Spinal cord (tissue), 10 donors: ENCODE data around the gene DDTL. TPM values are rescaled to one million over a fixed set of nuclear protein-coding genes. Genes with fewer than 3 reads are reported as not detected.
"Not testable (repeated sequence)": the region's sequence is repeated elsewhere in the genome, so short reads cannot be mapped to it uniquely, and the experiment has no call there.

Experiments
- DNase-seq, 6 donors: peaks; one replicate each; pipeline versions ENCODE4 v3.0.0 to v3.0.0-alpha.2; 2013 to 2015; ENCODE audit warnings: low spot score in 6 of 6, low read depth in 4 of 6
- H3K27ac ChIP-seq: one replicate; pipeline ENCODE4 v1.5.1; 2013; ENCODE audit warnings: low read depth, low read length, control low read depth
- H3K27me3 ChIP-seq: one replicate; pipeline ENCODE4 v1.6.1; 2013; ENCODE audit warnings: low read length; ENCODE audit not compliant: control insufficient read depth, insufficient read depth
- H3K36me3 ChIP-seq: one replicate; pipeline ENCODE4 v1.6.1; 2013; ENCODE audit warnings: low read length; ENCODE audit not compliant: control insufficient read depth, insufficient read depth
- H3K4me1 ChIP-seq: one replicate; pipeline ENCODE4 v1.6.1; 2013; ENCODE audit warnings: low read length; ENCODE audit not compliant: control insufficient read depth, insufficient read depth
- H3K4me3 ChIP-seq: one replicate; pipeline ENCODE4 v1.5.1; 2013; ENCODE audit warnings: low read depth, low read length, control low read depth
- H3K9me3 ChIP-seq: one replicate; pipeline ENCODE4 v1.6.1; 2013; ENCODE audit warnings: low read length; ENCODE audit not compliant: control insufficient read depth, insufficient read depth
- WGBS: methylation state at CpG from one replicate; pipeline ENCODE4 v1.1.5; 2013; ENCODE audit warnings: missing lambda C conversion rate; ENCODE audit not compliant: insufficient coverage; 5-methylcytosine and 5-hydroxymethylcytosine counted together
- long read RNA-seq, 4 donors: transcript quantifications; one replicate each; lab custom pipeline, GENCODE V29; 2026
- polyA plus RNA-seq, 2 donors: library from polyadenylated mRNA; unstranded; fragments of 120-200 nt; gene quantifications; one replicate each; pipeline ENCODE4 v1.2.1, GENCODE V29; 2013; ENCODE audit not compliant: insufficient read length in 2 of 2
- total RNA-seq, 2 donors: library from RNA; depleted of rRNA in 1 of 2; stranded (reverse); fragments of 120-200 nt in 1 of 2; fragments of >200 nt in 1 of 2; gene quantifications; one replicate each; pipeline versions ENCODE4 v1.2.3 to v1.2.4, GENCODE V29; 2013 to 2014
- donor health status: healthy.

The DDTL gene
- total RNA-seq (1 to 10 TPM in 1 of 2 donors, under 1 TPM in 1; 0.20 to 1.6 TPM), polyA plus RNA-seq (1 to 10 TPM; 5.3 to 7.5 TPM)
- long read RNA-seq, donor 1, partial matches to known transcripts: 106 of 400 reads
- long read RNA-seq, donor 1, other reads (novel, unspliced or antisense): 294 of 400 reads
- long read RNA-seq, donor 2, partial matches to known transcripts: 41 of 178 reads
- long read RNA-seq, donor 2, other reads (novel, unspliced or antisense): 137 of 178 reads
- long read RNA-seq, donor 3, partial matches to known transcripts: 56 of 202 reads
- long read RNA-seq, donor 3, other reads (novel, unspliced or antisense): 146 of 202 reads
- long read RNA-seq, donor 4, partial matches to known transcripts: 136 of 510 reads
- long read RNA-seq, donor 4, other reads (novel, unspliced or antisense): 374 of 510 reads

DNA sequence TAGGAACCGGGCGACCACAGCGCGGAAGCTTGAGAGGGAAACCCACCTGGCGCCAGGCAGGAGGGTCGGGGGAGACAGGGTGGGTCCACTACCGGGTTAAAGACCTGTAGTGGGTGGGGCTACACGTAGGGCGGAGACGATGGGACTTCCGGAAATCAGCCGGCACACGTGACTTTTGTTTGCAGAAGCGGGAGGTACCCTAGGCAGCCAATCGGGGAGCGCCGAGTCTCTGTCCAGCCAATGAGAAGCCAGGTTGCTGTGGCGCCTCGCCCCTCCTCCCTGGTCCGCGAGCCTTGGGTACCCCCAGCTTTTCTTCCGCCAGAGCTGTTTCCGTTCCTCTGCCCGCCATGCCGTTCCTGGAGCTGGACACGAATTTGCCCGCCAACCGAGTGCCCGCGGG, at the start of gene DDTL:
Gene DDTL, plus strand, starts transcription at position 321 of the 400 bp plus-strand sequence. Its CDS starts 27 bp downstream, at position 348.
- H3K27me3 ChIP-seq, H3K4me3 ChIP-seq, DNase-seq, H3K9me3 ChIP-seq, H3K27ac ChIP-seq, H3K4me1 ChIP-seq: not testable (repeated sequence)
- WGBS: no CpG with 5 or more reads among the region's 30 CpGs
- H3K36me3 ChIP-seq: peaks cover 25% of the 10 kb centered on the region

DNA sequence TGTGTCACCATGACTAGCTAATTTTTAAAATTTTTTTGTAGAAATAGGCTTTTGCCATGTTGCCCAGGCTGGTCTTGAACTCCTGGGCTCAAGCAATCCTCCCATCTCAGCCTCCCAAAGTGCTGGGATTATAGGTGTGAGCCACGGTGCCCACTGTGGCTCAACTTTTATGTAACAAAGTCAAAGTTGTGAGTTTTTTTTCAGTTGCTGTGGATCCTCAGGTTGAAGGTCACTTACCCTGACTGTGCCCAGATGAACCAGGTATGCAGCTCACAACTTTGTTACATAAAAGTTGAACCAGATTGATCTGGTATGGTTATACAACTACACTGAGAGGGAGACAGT, 46.4 kb upstream of the DDTL start:
- not testable (repeated sequence) for DNase-seq, H3K4me3 ChIP-seq, H3K27me3 ChIP-seq, H3K4me1 ChIP-seq, H3K36me3 ChIP-seq, H3K9me3 ChIP-seq, H3K27ac ChIP-seq
- no CpG with 5 or more reads among the region's 1 CpG for WGBS

DNA sequence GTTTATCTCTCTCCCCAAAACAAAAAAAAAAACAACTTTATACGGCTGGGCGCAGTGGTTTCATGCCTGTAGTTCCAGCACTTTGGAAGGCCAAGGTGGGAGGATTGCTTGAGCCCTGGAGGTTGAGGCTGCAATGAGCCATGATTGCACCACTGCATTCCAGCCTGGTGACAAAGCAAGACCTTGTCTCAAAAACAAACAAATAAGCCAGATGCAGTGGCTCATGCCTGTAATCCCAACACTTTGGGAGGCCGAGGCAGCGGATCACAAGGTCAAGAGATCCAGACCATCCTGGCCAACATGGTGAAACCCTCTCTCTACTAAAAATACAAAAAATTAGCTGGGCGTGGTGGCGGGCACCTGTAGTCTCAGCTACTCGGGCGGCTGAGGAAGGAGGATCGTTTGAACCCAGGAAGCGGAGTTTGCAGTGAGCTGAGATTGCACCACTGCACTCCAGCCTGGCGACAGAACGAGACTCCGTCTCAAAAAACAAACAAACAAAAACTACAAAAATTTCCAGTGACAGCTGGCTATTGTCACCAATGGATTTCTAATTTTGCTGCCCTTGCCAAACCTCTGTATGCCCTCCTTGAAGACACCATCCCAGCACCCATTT, 45.0 kb upstream of the DDTL start:
- H3K9me3 ChIP-seq, H3K4me3 ChIP-seq, H3K27ac ChIP-seq, H3K4me1 ChIP-seq, H3K36me3 ChIP-seq, DNase-seq, H3K27me3 ChIP-seq: not testable (repeated sequence)
- WGBS: 96% methylated on average over 9 of the region's 13 CpGs

DNA sequence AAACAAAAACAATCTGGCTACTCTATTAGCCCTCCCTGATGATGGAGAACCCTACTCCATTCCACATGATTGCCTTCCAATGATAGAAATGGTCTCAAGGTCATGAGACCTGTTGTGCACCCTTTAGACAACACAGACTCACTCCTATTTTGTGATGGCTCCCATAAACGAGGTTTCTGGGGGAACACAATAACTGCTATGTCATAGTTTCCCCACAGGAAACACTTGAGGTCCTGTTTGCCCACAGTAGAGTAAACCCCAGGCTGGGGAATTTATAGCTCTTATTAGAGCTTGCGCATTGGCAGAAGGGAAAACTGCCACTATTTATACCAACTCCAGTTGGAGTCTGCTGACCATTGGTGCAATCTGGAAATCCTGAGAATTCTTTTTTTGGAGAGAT, 43.8 kb upstream of the DDTL start:
- no peaks in the 10 kb centered on the region for H3K9me3 ChIP-seq
- WGBS: no CpG with 5 or more reads among the region's 2 CpGs
- no peak for DNase-seq
- H3K4me1 ChIP-seq: no peaks in the 10 kb centered on the region
- H3K27me3 ChIP-seq: no peaks in the 10 kb centered on the region
- no peak overlapping the region for H3K27ac ChIP-seq
- peaks cover 7% of the 10 kb centered on the region for H3K36me3 ChIP-seq
- no peak overlapping the region for H3K4me3 ChIP-seq

DNA sequence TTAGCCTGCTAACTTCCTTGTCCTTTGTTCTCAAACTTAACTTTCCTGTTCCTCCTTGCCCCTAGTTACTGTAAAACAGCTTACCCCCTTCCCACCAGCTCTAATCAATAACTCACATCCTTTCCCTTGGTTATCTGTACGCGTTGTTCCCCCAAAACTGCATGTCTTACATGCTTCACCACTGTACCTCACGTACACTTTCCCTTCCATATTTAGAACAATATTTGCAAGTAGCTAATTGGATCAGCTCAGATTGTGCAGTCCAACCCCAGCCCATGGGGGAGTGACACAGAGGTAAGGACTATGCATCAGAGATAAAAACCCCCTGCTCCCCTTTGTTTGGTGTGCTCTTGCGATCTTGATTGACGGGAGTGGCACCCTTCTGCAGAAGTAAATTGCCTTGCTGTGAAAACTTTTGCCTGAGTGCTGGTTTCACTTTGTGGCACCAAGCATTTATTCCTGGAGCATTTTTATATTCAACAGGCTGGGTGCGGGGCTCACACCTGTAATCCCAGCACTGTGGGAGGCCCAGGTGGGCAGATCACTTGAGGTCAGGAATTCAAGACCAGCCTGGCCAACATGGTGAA, 41.6 kb upstream of the DDTL start:
- no peaks in the 10 kb centered on the region for H3K27me3 ChIP-seq
- H3K9me3 ChIP-seq: no peaks in the 10 kb centered on the region
- H3K27ac ChIP-seq: no peak overlapping the region
- no peak for DNase-seq
- peaks cover 5% of the 10 kb centered on the region for H3K36me3 ChIP-seq
- no peak overlapping the region for H3K4me3 ChIP-seq
- no peaks in the 10 kb centered on the region for H3K4me1 ChIP-seq
- WGBS: 100% methylated on average over 4 of the region's 6 CpGs

DNA sequence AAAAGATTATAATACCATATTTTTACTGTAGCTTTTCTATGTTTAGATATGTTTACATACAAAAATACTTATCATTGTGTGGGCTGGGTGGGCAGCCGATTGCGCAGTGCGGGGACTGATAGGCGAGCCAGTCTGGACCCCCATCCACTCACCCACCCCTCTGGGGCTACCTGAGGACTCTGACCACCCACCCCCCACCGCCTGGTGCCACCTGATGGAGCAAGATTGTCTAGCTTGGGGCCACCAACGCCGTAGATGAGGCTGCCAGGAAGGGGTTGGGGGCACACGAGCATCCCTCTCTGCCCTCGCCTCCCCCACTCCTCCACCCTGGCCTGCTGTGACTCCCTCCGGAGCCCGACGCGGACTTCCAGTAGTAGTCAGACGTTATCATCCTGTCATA, 40.1 kb upstream of the DDTL start:
- H3K9me3 ChIP-seq: no peaks in the 10 kb centered on the region
- no peak overlapping the region for H3K27ac ChIP-seq
- DNase-seq: no peak
- no peaks in the 10 kb centered on the region for H3K4me1 ChIP-seq
- no peaks in the 10 kb centered on the region for H3K27me3 ChIP-seq
- H3K4me3 ChIP-seq: no peak overlapping the region
- 76% methylated on average over 9 of the region's 14 CpGs for WGBS
- H3K36me3 ChIP-seq: peaks cover 8% of the 10 kb centered on the region

DNA sequence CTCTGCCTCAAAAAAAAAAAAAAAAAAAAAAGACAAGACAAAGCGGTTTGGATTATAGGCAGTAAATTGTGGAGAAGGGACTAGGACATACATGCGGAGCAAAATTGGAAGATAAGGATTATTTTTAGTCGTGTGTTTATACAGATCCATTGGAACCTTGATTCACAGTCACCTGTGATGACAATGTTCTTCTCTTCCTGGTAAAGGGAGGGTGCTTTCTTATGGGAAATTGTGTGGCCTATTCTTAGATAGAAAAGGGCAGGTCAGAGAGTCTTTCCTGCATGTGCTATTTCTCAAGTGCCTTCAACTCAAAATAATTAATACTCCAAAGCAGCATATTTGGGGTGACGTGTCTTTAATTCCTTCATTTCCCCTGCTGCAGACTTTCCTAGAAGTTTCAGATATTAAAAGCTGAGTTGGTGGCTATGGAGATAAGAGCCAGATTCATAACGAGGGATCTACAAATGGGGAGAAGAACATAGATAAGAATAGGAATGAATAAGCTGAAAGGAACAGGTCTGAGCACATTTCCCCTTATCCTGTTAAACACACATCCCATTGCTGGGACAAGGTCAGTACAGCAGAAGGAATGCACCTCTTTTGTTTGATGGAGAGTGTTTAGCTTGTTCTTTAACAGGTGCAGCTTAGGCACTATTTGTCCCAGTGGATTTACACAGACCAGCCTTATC, 28.2 kb upstream of the DDTL start:
- no peak for DNase-seq
- no peaks in the 10 kb centered on the region for H3K4me1 ChIP-seq
- no peaks in the 10 kb centered on the region for H3K9me3 ChIP-seq
- H3K27ac ChIP-seq: no peak overlapping the region
- H3K36me3 ChIP-seq: no peaks in the 10 kb centered on the region
- 88% methylated on average over 2 of the region's 5 CpGs for WGBS
- H3K4me3 ChIP-seq: no peak overlapping the region
- H3K27me3 ChIP-seq: no peaks in the 10 kb centered on the region

DNA sequence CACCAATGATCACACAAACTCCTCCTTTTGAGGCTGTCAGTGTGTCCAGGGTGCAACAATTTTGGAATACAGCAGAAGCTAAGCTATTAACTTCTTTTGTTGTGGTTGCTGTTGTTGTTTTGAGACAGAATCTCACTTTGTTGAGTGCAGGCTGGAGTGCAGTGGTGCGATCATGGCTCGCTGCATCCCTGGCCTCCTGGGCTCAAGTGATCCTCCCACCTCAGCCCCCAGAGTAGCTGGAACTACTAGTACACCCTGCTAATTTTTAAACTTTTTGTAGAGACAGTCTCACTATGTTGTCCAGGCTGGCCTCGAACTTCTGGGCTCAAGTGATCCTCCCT, 27.7 kb upstream of the DDTL start:
- DNase-seq: no peak
- WGBS: 81% methylated on average over 3 of the region's 3 CpGs
- no peaks in the 10 kb centered on the region for H3K4me1 ChIP-seq
- no peaks in the 10 kb centered on the region for H3K27me3 ChIP-seq
- H3K4me3 ChIP-seq: no peak overlapping the region
- no peaks in the 10 kb centered on the region for H3K9me3 ChIP-seq
- H3K27ac ChIP-seq: no peak overlapping the region
- H3K36me3 ChIP-seq: no peaks in the 10 kb centered on the region

DNA sequence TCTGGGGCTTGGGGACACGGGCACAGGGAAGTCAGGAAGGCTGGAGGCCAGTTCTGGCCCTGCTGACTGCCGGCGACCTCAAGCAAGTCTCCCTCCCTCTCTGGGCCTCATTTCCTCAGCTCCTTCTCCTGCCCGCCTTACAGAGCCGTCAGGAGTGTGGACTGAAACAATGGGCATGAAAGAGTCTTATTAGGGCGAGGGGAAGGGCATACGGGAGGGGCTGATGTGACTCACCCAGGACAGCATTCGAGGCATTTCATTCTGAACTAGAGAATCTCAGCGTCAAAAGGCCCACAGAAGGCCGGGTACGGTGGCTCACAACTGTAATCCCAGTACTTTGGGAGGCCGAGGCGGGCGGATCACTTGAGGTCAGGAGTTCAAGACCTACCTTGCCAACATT, 26.5 kb upstream of the DDTL start:
- no CpG with 5 or more reads among the region's 14 CpGs for WGBS
- H3K4me3 ChIP-seq, H3K27ac ChIP-seq, H3K9me3 ChIP-seq, DNase-seq, H3K27me3 ChIP-seq, H3K36me3 ChIP-seq, H3K4me1 ChIP-seq: not testable (repeated sequence)
